Liver (tissue), 9 donors: ENCODE measurements around the gene PRDM1. TPM values are rescaled to one million over a fixed set of nuclear protein-coding genes. Genes with fewer than 3 reads are reported as not detected.

Experiments
- DNase-seq: peaks from one replicate; pipeline ENCODE4 v3.0.0-alpha.2; 2017; ENCODE audit warnings: low spot score
- H3K27ac ChIP-seq, 2 donors: one replicate each; pipeline ENCODE4 v1.7.0; 2013; ENCODE audit warnings: inconsistent platforms in 2 of 2, low read length in 2 of 2, control low read depth in 1 of 2, low read depth in 1 of 2, mild to moderate bottlenecking in 1 of 2
- H3K27me3 ChIP-seq, 4 donors: one replicate each; pipeline versions ENCODE4 v1.6.1 to v1.7.0; 2013; ENCODE audit warnings: low read length in 3 of 4, inconsistent platforms in 1 of 4, mild to moderate bottlenecking in 1 of 4, moderate library complexity in 1 of 4; ENCODE audit not compliant: control insufficient read depth in 4 of 4, insufficient read depth in 4 of 4
- H3K36me3 ChIP-seq, 4 donors: one replicate each; pipeline versions ENCODE4 v1.6.1 to v1.7.0; 2013; ENCODE audit warnings: low read length in 3 of 4, mild to moderate bottlenecking in 3 of 4, low read depth in 1 of 4, moderate library complexity in 1 of 4; ENCODE audit not compliant: control insufficient read depth in 4 of 4, insufficient read depth in 3 of 4
- H3K4me1 ChIP-seq, 4 donors: one replicate each; pipeline versions ENCODE4 v1.6.1 to v1.7.0; 2013; ENCODE audit warnings: low read length in 3 of 4, mild to moderate bottlenecking in 3 of 4, moderate library complexity in 1 of 4; ENCODE audit not compliant: control insufficient read depth in 4 of 4, insufficient read depth in 4 of 4
- H3K4me3 ChIP-seq, 3 donors: one replicate each; pipeline versions ENCODE4 v1.6.1 to v1.7.0; 2013; ENCODE audit warnings: low read length in 3 of 3, control low read depth in 1 of 3, low read depth in 1 of 3, mild to moderate bottlenecking in 1 of 3
- H3K9ac ChIP-seq, 2 donors: one replicate each; pipeline ENCODE4 v1.7.0; 2013; ENCODE audit warnings: low read length in 2 of 2, mild to moderate bottlenecking in 2 of 2, moderate library complexity in 2 of 2, control low read depth in 1 of 2, low read depth in 1 of 2
- H3K9me3 ChIP-seq, 4 donors: one replicate each; pipeline versions ENCODE4 v1.6.1 to v1.7.0; 2013; ENCODE audit warnings: low read length in 3 of 4; ENCODE audit not compliant: control insufficient read depth in 4 of 4
- ATF3 ChIP-seq: IDR thresholded peaks from 2 replicates; pipeline ENCODE4 v1.6.1; 2016; ENCODE audit warnings: antibody characterized with exemption
- EGR1 ChIP-seq, 2 donors: IDR thresholded peaks; 2 replicates each; pipeline ENCODE4 v1.6.1; 2016 to 2018; ENCODE audit warnings: antibody characterized with exemption in 2 of 2, low read depth in 2 of 2
- FOXA1 ChIP-seq: IDR thresholded peaks from 2 replicates; pipeline ENCODE4 v1.6.1; 2016; ENCODE audit warnings: antibody characterized with exemption
- FOXA2 ChIP-seq: IDR thresholded peaks from 2 replicates; pipeline ENCODE4 v1.6.1; 2016; ENCODE audit warnings: antibody characterized with exemption
- HNF4A ChIP-seq, 2 donors: conservative IDR thresholded peaks; 2 replicates each; pipeline ENCODE4 v1.6.1; 2016; ENCODE audit warnings: antibody characterized with exemption in 2 of 2, mild to moderate bottlenecking in 2 of 2
- HNF4G ChIP-seq: IDR thresholded peaks from 2 replicates; pipeline ENCODE4 v1.6.1; 2016; ENCODE audit warnings: antibody characterized with exemption
- JUND ChIP-seq, 2 donors: IDR thresholded peaks; 2 replicates each; pipeline ENCODE4 v1.6.1; 2016; ENCODE audit warnings: antibody characterized with exemption in 2 of 2
- MAX ChIP-seq: IDR thresholded peaks from 2 replicates; pipeline ENCODE4 v1.6.1; 2016; ENCODE audit warnings: antibody characterized with exemption
- NR2F2 ChIP-seq: IDR thresholded peaks from 2 replicates; pipeline ENCODE4 v1.6.1; 2016; ENCODE audit warnings: antibody characterized with exemption
- RAD21 ChIP-seq, 2 donors: IDR thresholded peaks; 2 replicates each; pipeline ENCODE4 v1.6.1; 2016; ENCODE audit warnings: antibody characterized with exemption in 2 of 2, mild to moderate bottlenecking in 2 of 2
- REST ChIP-seq: IDR thresholded peaks from 2 replicates; pipeline ENCODE4 v1.6.1; 2016; ENCODE audit warnings: antibody characterized with exemption, mild to moderate bottlenecking
- RXRA ChIP-seq, 2 donors: IDR thresholded peaks; 2 replicates each; pipeline ENCODE4 v1.6.1; 2017 to 2018; ENCODE audit warnings: antibody characterized with exemption in 2 of 2, mild to moderate bottlenecking in 1 of 2
- SP1 ChIP-seq: IDR thresholded peaks from 2 replicates; pipeline ENCODE4 v1.6.1; 2018; ENCODE audit warnings: antibody characterized with exemption, mild to moderate bottlenecking
- TAF1 ChIP-seq: conservative IDR thresholded peaks from 2 replicates; pipeline ENCODE4 v1.6.1; 2016; ENCODE audit warnings: antibody characterized with exemption, mild to moderate bottlenecking
- YY1 ChIP-seq: IDR thresholded peaks from 2 replicates; pipeline ENCODE4 v1.6.1; 2016; ENCODE audit warnings: antibody characterized with exemption, mild to moderate bottlenecking
- ZBTB33 ChIP-seq: IDR thresholded peaks from 2 replicates; pipeline ENCODE4 v1.6.1; 2016; ENCODE audit warnings: antibody characterized with exemption
- WGBS: extraction: QIAGEN DNeasy Blood & Tissue Kit; methylation state at CpG from one replicate; pipeline ENCODE4 v1.1.7; 2013; 5-methylcytosine and 5-hydroxymethylcytosine counted together
- polyA plus RNA-seq, 2 donors: library from polyadenylated mRNA; stranded (reverse) in 1 of 2; unstranded in 1 of 2; fragments of 200-250 nt in 1 of 2; fragments of >200 nt in 1 of 2; fragmentation: Nextera tagmentation in 1 of 2; extraction: Ambion mirVana in 1 of 2; gene quantifications; one replicate each; pipeline versions ENCODE4 v1.2.1 to v1.2.3, GENCODE V29; 2013 to 2015
- total RNA-seq, 2 donors: library from RNA; depleted of rRNA; stranded (reverse); fragments of >200 nt; gene quantifications; one replicate each; pipeline ENCODE4 v1.2.3, GENCODE V29; 2014
- TF ChIP-seq, protein P1 (sequence below): fragments of 150-350 bp; IDR thresholded peaks from 2 replicates; pipeline ENCODE4 v1.5.1; 2017; ENCODE audit warnings: improper control_type of control experiment, low read depth, low read length; ENCODE audit not compliant: missing input control
- donor health status: healthy.
- donor health status: healthy.
- donor health status: healthy.
- donor health status: healthy.
- donor health status: healthy.

The PRDM1 gene
- total and polyA plus RNA-seq, 4 donors: 0.37 to 2.8 (median 0.65) TPM

GRCh38 chr6:106156863-106157262 lies 70.7 kb downstream of the PRDM1 start:
- no peak overlapping the region for H3K27ac ChIP-seq
- TF ChIP-seq HNF4A (conservative IDR thresholded peaks at IDR 0.05): no peak
- TF ChIP-seq TAF1: no peak
- TF ChIP-seq, protein P1, sequence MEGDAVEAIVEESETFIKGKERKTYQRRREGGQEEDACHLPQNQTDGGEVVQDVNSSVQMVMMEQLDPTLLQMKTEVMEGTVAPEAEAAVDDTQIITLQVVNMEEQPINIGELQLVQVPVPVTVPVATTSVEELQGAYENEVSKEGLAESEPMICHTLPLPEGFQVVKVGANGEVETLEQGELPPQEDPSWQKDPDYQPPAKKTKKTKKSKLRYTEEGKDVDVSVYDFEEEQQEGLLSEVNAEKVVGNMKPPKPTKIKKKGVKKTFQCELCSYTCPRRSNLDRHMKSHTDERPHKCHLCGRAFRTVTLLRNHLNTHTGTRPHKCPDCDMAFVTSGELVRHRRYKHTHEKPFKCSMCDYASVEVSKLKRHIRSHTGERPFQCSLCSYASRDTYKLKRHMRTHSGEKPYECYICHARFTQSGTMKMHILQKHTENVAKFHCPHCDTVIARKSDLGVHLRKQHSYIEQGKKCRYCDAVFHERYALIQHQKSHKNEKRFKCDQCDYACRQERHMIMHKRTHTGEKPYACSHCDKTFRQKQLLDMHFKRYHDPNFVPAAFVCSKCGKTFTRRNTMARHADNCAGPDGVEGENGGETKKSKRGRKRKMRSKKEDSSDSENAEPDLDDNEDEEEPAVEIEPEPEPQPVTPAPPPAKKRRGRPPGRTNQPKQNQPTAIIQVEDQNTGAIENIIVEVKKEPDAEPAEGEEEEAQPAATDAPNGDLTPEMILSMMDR: no peak
- no peak for TF ChIP-seq YY1
- no peak for TF ChIP-seq NR2F2
- TF ChIP-seq FOXA1: no peak
- TF ChIP-seq HNF4G: no peak
- TF ChIP-seq MAX: no peak
- no peak for TF ChIP-seq ATF3
- no peak for TF ChIP-seq RXRA (IDR thresholded peaks at IDR 0.05)
- no peak for TF ChIP-seq JUND (IDR thresholded peaks at IDR 0.05)
- TF ChIP-seq SP1: no peak
- TF ChIP-seq ZBTB33: no peak
- no peak for TF ChIP-seq FOXA2
- no peak for TF ChIP-seq REST
- TF ChIP-seq RAD21 (IDR thresholded peaks at IDR 0.05): no peak
- H3K4me3 ChIP-seq: no peak overlapping the region
- no peak overlapping the region for H3K9ac ChIP-seq
- DNase-seq: no peak
- 63% methylated on average over 3 of the region's 3 CpGs for WGBS
- no peaks in the 10 kb centered on the region for H3K36me3 ChIP-seq
- H3K9me3 ChIP-seq: no peaks in the 10 kb centered on the region
- H3K27me3 ChIP-seq: no peaks in the 10 kb centered on the region
- H3K4me1 ChIP-seq: no peaks in the 10 kb centered on the region

- 90% methylated on average over 1 of the region's 1 CpG for WGBS
- no peak for DNase-seq
- Histone ChIP-seq H3K4me3 (no peak overlapping the region), H3K27ac (no peak overlapping the region), H3K36me3 (no peaks in the 10 kb centered on the region), H3K9me3 (no peaks in the 10 kb centered on the region), H3K4me1 (no peaks in the 10 kb centered on the region), H3K9ac (no peak overlapping the region), H3K27me3 (no peaks in the 10 kb centered on the region)
- no peak for TF ChIP-seq REST
- TF ChIP-seq FOXA2: no peak
- no peak for TF ChIP-seq FOXA1
- no peak for TF ChIP-seq EGR1 (IDR thresholded peaks at IDR 0.05; ENCODE audit: low read depth in 2 of 2)
- TF ChIP-seq ZBTB33: no peak
- TF ChIP-seq JUND (IDR thresholded peaks at IDR 0.05): no peak
- no peak for TF ChIP-seq TAF1
- TF ChIP-seq, protein P1: no peak
Observed at GRCh38 chr6:106158816-106159215, 72.7 kb downstream of the PRDM1 start.
